ENCODE results near the gene TNFRSF13B.

GRCh38 chr17:16935786-16936185 is 36.1 kb downstream of the TNFRSF13B start:
- no peak for TF ChIP-seq CTCF (conservative IDR thresholded peaks at IDR 0.05)
- TF ChIP-seq EZH2 (IDR thresholded peaks at IDR 0.05; ENCODE audit: low read depth) = no peak
